Neutrophil (primary cell): Measurements from ENCODE around the gene PKN3.

Experiments
- H3K27ac ChIP-seq: fragments of 200-600 bp; sonication (generic); 2 replicates; pipeline ENCODE4 v1.5.1; 2016; ENCODE audit warnings: mild to moderate bottlenecking, moderate library complexity
- H3K27me3 ChIP-seq: fragments of 200-600 bp; sonication (generic); 2 replicates; pipeline ENCODE4 v1.6.0; 2016; ENCODE audit warnings: mild to moderate bottlenecking
- H3K36me3 ChIP-seq: fragments of 200-600 bp; sonication (generic); 2 replicates; pipeline ENCODE4 v1.5.1; 2017
- H3K4me1 ChIP-seq, 2 experiments: fragments of 200-600 bp in 1 of 2; sonication (generic) in 1 of 2; 1 replicate in 1 of 2; 2 replicates in 1 of 2; pipeline versions ENCODE4 v1.5.1 to v1.6.1; 2013 to 2016; ENCODE audit warnings: low read depth in 1 of 2, low read length in 1 of 2, mild to moderate bottlenecking in 1 of 2, moderate library complexity in 1 of 2; ENCODE audit not compliant: control insufficient read depth in 1 of 2, insufficient read depth in 1 of 2
- H3K4me3 ChIP-seq, 2 experiments: fragments of 200-600 bp in 1 of 2; sonication (generic) in 1 of 2; 1 replicate in 1 of 2; 2 replicates in 1 of 2; pipeline ENCODE4 v1.5.1; 2013 to 2016; ENCODE audit warnings: low read depth in 1 of 2, low read length in 1 of 2, mild to moderate bottlenecking in 1 of 2, moderate library complexity in 1 of 2
- H3K9me3 ChIP-seq: fragments of 200-600 bp; sonication (generic); 2 replicates; pipeline ENCODE4 v1.5.1; 2016
- TF ChIP-seq, protein P1 (sequence below): fragments of 200-600 bp; sonication (generic); IDR thresholded peaks from 2 replicates; pipeline ENCODE4 v1.5.1; 2016; ENCODE audit warnings: antibody characterized with exemption

Gene PKN3

DNA sequence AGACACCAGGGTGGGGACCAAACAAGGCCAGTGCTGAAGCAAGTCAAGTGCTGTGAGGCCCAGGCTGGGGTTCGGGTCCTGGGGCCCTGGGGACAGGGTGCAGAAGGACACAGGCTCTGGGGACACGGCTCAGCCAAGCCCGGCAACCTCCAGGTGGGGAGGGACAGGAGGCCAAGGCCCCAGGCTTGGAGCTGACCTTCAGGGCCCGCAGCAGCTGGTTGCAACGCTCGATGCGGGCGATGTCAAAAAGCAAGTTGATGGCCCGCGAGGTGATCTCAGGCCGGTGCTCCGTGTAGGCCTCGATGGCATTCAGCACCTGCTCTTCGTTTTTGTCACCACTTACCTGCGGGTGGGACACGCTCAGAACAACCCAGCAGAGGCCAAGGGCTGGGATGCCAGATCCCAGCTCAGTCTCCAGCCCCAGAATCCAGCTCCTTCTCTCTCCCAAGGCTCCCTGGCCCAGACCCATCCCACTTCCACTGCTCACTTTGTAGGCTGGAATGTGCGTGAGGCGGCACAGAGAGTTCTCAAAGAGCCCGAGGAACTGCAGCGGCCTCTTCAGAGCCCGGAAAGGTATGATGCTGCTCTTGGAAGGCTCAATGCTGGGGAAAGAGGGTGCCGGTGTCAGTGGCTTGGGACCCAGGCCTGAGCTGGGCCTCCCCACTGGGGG, 48.8 kb downstream of the PKN3 start:
- no peaks in the 10 kb centered on the region for H3K9me3 ChIP-seq
- TF ChIP-seq, protein P1, sequence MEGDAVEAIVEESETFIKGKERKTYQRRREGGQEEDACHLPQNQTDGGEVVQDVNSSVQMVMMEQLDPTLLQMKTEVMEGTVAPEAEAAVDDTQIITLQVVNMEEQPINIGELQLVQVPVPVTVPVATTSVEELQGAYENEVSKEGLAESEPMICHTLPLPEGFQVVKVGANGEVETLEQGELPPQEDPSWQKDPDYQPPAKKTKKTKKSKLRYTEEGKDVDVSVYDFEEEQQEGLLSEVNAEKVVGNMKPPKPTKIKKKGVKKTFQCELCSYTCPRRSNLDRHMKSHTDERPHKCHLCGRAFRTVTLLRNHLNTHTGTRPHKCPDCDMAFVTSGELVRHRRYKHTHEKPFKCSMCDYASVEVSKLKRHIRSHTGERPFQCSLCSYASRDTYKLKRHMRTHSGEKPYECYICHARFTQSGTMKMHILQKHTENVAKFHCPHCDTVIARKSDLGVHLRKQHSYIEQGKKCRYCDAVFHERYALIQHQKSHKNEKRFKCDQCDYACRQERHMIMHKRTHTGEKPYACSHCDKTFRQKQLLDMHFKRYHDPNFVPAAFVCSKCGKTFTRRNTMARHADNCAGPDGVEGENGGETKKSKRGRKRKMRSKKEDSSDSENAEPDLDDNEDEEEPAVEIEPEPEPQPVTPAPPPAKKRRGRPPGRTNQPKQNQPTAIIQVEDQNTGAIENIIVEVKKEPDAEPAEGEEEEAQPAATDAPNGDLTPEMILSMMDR: no peak
- H3K4me1 ChIP-seq: no peaks in the 10 kb centered on the region
- no peak overlapping the region for H3K4me3 ChIP-seq
- peaks cover 93% of the 10 kb centered on the region for H3K36me3 ChIP-seq
- H3K27me3 ChIP-seq: no peaks in the 10 kb centered on the region
- no peak overlapping the region for H3K27ac ChIP-seq

DNA sequence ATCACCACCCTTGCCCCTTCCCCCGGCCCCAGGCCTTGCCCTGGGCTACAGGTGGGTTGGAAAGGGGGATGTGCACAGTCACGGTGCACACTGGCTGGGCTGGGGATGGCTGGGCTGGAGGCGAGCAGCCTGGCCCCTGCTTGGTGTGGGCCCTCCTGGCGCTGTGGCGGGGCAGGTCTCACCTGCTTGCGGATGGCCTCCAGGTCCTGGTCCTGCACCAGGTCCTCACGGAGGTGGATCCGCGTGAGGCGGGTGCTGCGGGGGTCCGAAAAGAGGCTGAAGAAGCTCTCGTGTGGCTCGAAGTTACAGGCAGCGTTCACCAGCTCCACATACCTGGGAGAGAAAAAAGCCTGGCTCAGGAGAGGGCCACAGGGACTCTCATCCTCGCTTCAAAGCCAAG, 51.3 kb downstream of the PKN3 start:
- no peak overlapping the region for H3K4me3 ChIP-seq
- TF ChIP-seq, protein P1: no peak
- H3K4me1 ChIP-seq: no peaks in the 10 kb centered on the region
- H3K9me3 ChIP-seq: no peaks in the 10 kb centered on the region
- H3K27me3 ChIP-seq: no peaks in the 10 kb centered on the region
- peaks cover 70% of the 10 kb centered on the region for H3K36me3 ChIP-seq
- H3K27ac ChIP-seq: no peak overlapping the region

DNA sequence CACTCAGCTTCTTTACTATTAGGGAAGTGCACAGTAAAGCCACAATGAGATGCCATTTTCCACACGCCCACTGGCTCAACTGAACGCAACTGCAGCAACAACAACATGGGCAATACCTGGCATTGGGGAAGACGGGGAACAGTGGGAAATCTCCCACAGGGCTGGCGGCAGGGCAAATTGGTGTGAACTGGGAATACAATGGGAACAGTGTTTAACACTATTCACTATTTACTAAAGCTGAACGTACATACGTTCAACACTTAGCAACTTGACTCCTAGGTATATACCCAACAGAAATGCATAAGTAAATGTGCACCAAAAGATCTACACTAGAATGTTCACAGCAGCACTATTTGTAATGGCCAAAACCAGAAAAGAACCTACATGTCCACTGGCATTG, 55.3 kb downstream of the PKN3 start:
- Histone ChIP-seq H3K36me3 (peaks cover 32% of the 10 kb centered on the region), H3K4me1 (no peaks in the 10 kb centered on the region), H3K4me3 (no peak overlapping the region), H3K27ac (no peak overlapping the region), H3K9me3 (no peaks in the 10 kb centered on the region), H3K27me3 (no peaks in the 10 kb centered on the region)
- TF ChIP-seq, protein P1: no peak

DNA sequence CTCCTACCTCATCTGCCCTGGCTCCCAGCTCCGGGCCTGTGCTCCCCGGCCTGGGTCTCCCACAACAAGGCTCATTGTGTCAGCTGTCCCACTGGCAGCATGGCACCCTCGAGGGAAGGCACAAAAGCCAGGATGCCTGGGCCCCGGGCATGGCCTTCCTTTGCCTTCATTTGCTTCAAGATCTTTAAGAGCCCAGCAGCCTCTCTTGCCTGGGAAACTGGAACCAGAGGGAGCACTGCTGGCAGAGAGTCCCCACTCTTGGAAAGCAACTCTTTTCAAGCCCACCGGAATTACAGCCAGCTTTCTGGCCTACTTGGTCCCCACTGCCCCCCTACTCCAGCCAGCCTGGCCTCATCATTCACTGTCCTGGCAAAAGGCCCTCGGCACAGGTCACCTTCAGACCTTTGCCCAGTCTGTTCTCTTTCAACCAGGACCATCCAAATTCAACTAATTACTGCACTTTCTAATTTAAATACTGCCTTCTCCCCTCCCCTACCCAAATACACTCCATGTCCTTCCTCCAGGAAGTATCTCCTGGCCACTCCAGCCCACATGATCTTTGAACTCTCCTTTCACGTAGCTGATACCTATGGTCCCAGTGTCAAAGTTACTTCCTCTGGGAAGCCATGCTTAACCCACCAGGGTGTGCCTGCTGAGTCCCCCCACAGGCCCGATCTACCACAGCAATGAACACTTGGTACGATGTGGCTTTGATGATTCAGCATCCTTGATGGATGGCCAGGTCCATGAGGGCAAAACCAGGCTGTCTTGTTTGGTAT, 60.6 kb downstream of the PKN3 start:
- Histone ChIP-seq H3K4me3 (no peak overlapping the region), H3K27ac (no peak overlapping the region), H3K4me1 (no peaks in the 10 kb centered on the region), H3K36me3 (peaks cover 29% of the 10 kb centered on the region), H3K27me3 (no peaks in the 10 kb centered on the region), H3K9me3 (no peaks in the 10 kb centered on the region)
- TF ChIP-seq, protein P1: no peak

DNA sequence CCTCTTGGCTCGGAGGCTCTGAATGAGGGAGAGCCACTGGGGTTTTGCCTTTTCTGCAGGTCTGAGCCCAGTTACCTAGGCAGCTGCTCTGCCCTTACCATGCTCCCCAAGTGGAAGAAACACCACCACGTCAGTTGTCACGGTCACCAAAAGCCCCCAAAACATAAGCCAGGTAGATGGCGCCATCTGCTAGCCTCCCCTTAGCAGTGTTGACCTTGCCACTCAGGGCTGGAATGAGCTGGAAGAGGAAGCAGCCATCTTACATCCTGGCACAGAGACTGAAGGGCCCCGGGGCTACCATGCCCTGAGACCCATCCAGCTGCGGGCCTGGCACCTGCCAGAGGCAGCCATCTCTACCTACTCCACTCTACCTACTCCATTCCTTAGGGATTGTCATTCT, 62.1 kb downstream of the PKN3 start:
- TF ChIP-seq, protein P1: no peak
- Histone ChIP-seq H3K27me3 (no peaks in the 10 kb centered on the region), H3K27ac (no peak overlapping the region), H3K9me3 (no peaks in the 10 kb centered on the region), H3K36me3 (peaks cover 33% of the 10 kb centered on the region), H3K4me3 (no peak overlapping the region), H3K4me1 (no peaks in the 10 kb centered on the region)
